PC-9 (cell line): ENCODE results near the gene IPPK. TPM values are rescaled to one million over a fixed set of nuclear protein-coding genes. Genes with fewer than 3 reads are reported as not detected.

Source experiments
- BruUV-seq: library from RNA; stranded (reverse); fragments of 400-500 nt; replicated peaks from 2 replicates; lab custom pipeline; 2021; lab: Mats Ljungman, UMichigan
- CTCF ChIA-PET: fragments of 300-600 bp; sonication (Branson Sonifier 250); formaldehyde crosslinking; loops from one replicate; lab custom pipeline; 2022; ENCODE audit warnings: antibody characterized with exemption; lab: Charles Lee
- POLR2A ChIA-PET: fragments of 300-600 bp; sonication (Branson Sonifier 250); formaldehyde crosslinking; loops from one replicate; lab custom pipeline; 2022; ENCODE audit warnings: antibody characterized with exemption; ENCODE audit not compliant: unreplicated experiment; lab: Charles Lee
- DNase-seq, 2 experiments: peaks; one replicate each; pipeline versions ENCODE4 v3.0.0 to v3.0.0-alpha.2; 2015 to 2022; ENCODE audit warnings: mixed read lengths in 1 of 2
- H2AFZ ChIP-seq: fragments of 200-600 bp; sonication (generic); 2 replicates; pipeline ENCODE4 v1.8.1; 2017; ENCODE audit warnings: antibody characterized with exemption
- H3F3A ChIP-seq: fragments of 200-600 bp; sonication (generic); 2 replicates; pipeline ENCODE4 v1.8.1; 2017; ENCODE audit warnings: antibody characterized with exemption, mild to moderate bottlenecking, low read depth; ENCODE audit not compliant: insufficient read depth
- H3K27ac ChIP-seq: fragments of 200-600 bp; sonication (generic); 2 replicates; pipeline ENCODE4 v1.6.1; 2016; ENCODE audit warnings: mixed run types
- H3K27me3 ChIP-seq: fragments of 200-600 bp; sonication (generic); 2 replicates; pipeline ENCODE4 v1.6.1; 2016; ENCODE audit warnings: low read depth, mixed run types; ENCODE audit not compliant: insufficient read depth
- H3K36me3 ChIP-seq: fragments of 200-600 bp; sonication (generic); 2 replicates; pipeline ENCODE4 v1.6.1; 2016; ENCODE audit warnings: low read depth, mixed run types
- H3K4me1 ChIP-seq: fragments of 200-600 bp; sonication (generic); replicated peaks from 2 replicates; pipeline ENCODE4 v1.6.1; 2016; ENCODE audit warnings: mixed run types; ENCODE audit not compliant: insufficient read depth
- H3K4me2 ChIP-seq: fragments of 200-600 bp; sonication (generic); 2 replicates; pipeline ENCODE4 v1.6.1; 2017; ENCODE audit warnings: mixed run types
- H3K4me3 ChIP-seq: fragments of 200-600 bp; sonication (generic); 2 replicates; pipeline ENCODE4 v1.6.1; 2016; ENCODE audit warnings: mixed run types
- H3K79me2 ChIP-seq: fragments of 200-600 bp; sonication (generic); 2 replicates; pipeline ENCODE4 v1.6.1; 2017; ENCODE audit warnings: low read depth, mixed run types
- H3K9me2 ChIP-seq: fragments of 200-600 bp; sonication (generic); 2 replicates; pipeline ENCODE4 v1.8.1; 2017; ENCODE audit warnings: mild to moderate bottlenecking; ENCODE audit not compliant: insufficient read depth
- H3K9me3 ChIP-seq: fragments of 200-600 bp; sonication (generic); 2 replicates; pipeline ENCODE4 v1.8.1; 2016; ENCODE audit warnings: low read depth; ENCODE audit not compliant: insufficient read depth
- H4K20me1 ChIP-seq: fragments of 200-600 bp; sonication (generic); 2 replicates; pipeline ENCODE4 v1.8.1; 2017; ENCODE audit not compliant: insufficient read depth
- CTCF ChIP-seq: fragments of 200-600 bp; sonication (generic); conservative IDR thresholded peaks from 2 replicates; pipeline ENCODE4 v1.6.1; 2017; ENCODE audit warnings: mixed run types, antibody characterized with exemption, mild to moderate bottlenecking, moderate library complexity
- EZH2 ChIP-seq: fragments of 200-600 bp; sonication (generic); IDR thresholded peaks from 2 replicates; pipeline ENCODE4 v1.8.0; 2017; ENCODE audit warnings: antibody characterized with exemption, low read depth
- intact Hi-C: fragments of 100-400 bp; cut with micrococcal nuclease; formaldehyde crosslinking; loops from one replicate; pipeline ENCODE4 v1.10.0; 2022; ENCODE audit not compliant: unreplicated experiment
- total RNA-seq: library from RNA; stranded (reverse); gene quantifications from 2 replicates; pipeline ENCODE4 v1.2.3, GENCODE V29; 2021

Gene IPPK
- total RNA-seq, 1 experiment from 2014 or later = 12.3 TPM

DNA sequence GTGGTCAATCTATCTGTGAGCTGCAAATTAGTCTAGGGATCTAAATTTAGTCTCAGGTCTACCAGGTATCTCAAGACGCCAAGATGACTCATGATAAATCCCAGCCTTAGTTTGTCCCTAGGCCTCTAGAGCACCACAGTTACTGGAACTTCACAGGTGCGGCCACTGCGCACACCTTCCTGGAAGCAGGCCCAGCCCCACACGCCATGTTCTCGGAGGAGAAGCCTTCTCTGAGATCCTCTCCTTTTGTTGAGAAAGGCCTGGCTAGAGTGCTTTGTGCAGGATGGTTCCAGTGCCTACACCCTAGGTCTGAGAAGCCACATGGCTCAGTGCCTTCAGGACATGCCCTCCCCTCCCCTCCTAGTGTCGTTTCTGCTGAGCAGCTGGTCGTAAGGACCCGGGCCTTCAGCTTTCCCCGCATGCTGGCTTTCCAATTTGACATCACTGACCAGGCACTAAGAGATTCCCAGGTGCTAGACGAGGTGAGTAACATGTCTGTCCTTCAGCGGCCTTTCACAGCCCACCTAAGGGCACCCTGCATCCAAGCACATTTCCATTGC is 51.9 kb downstream of the IPPK start:
- Histone ChIP-seq H3K4me2 (no peak overlapping the region), H4K20me1 (no peaks in the 10 kb centered on the region), H3K4me3 (no peak overlapping the region), H3K79me2 (no peaks in the 10 kb centered on the region), H3K9me3 (no peaks in the 10 kb centered on the region), H3K4me1 (no peaks in the 10 kb centered on the region), H3K27me3 (no peaks in the 10 kb centered on the region), H3K27ac (no peak overlapping the region), H3K9me2 (no peaks in the 10 kb centered on the region), H3K36me3 (peaks cover 3% of the 10 kb centered on the region; the same call in 1 of the 2 replicates), H3F3A (no peaks in the 10 kb centered on the region), H2AFZ (no peak overlapping the region)
- no TSS peak for BruUV-seq
- ChIA-PET POLR2A (no interaction called here), CTCF (no interaction called here)
- no peak for DNase-seq
- intact Hi-C loops = no loop called here
- TF ChIP-seq CTCF (no peak), EZH2 (no peak)

GRCh38 chr9:92617195-92617813 is 52.6 kb downstream of the IPPK start:
- H3K27ac ChIP-seq = no peak overlapping the region
- no peaks in the 10 kb centered on the region for H4K20me1 ChIP-seq
- intact Hi-C loops = no loop called here
- no peaks in the 10 kb centered on the region for H3K9me3 ChIP-seq
- H3F3A ChIP-seq = no peaks in the 10 kb centered on the region
- BruUV-seq = no TSS peak
- H3K4me3 ChIP-seq = no peak overlapping the region
- no peaks in the 10 kb centered on the region for H3K4me1 ChIP-seq
- no peaks in the 10 kb centered on the region for H3K9me2 ChIP-seq
- H3K79me2 ChIP-seq = no peaks in the 10 kb centered on the region
- H3K36me3 ChIP-seq = peaks cover 3% of the 10 kb centered on the region; the same call in 1 of the 2 replicates
- no peak overlapping the region for H2AFZ ChIP-seq
- ChIA-PET POLR2A (interaction anchor here (0.5 kb wide), 1 partner anchor 340 kb away, joined by 13 read pairs; no protein-coding TSS in a partner anchor), CTCF (no interaction called here)
- no peaks in the 10 kb centered on the region for H3K27me3 ChIP-seq
- TF ChIP-seq CTCF (no peak), EZH2 (no peak)
- DNase-seq = no peak
- no peak overlapping the region for H3K4me2 ChIP-seq

GRCh38 chr9:92616655-92617111 is 53.2 kb downstream of the IPPK start:
- Histone ChIP-seq H3K9me3 (no peaks in the 10 kb centered on the region), H3K36me3 (peaks cover 2% of the 10 kb centered on the region; the same call in 1 of the 2 replicates), H3F3A (no peaks in the 10 kb centered on the region), H3K4me2 (no peak overlapping the region), H3K27me3 (no peaks in the 10 kb centered on the region), H3K79me2 (no peaks in the 10 kb centered on the region), H2AFZ (no peak overlapping the region), H3K27ac (no peak overlapping the region), H4K20me1 (no peaks in the 10 kb centered on the region), H3K4me1 (no peaks in the 10 kb centered on the region), H3K9me2 (no peaks in the 10 kb centered on the region), H3K4me3 (no peak overlapping the region)
- ChIA-PET CTCF (no interaction called here), POLR2A (interaction anchor here (0.5 kb wide), 1 partner anchor 341 kb away, joined by 13 read pairs; no protein-coding TSS in a partner anchor)
- no TSS peak for BruUV-seq
- no peak for TF ChIP-seq EZH2
- TF ChIP-seq CTCF = no peak
- intact Hi-C loops = no loop called here
- no peak for DNase-seq
